ENCODE data around the gene SSX4. TPM values are rescaled to one million over a fixed set of nuclear protein-coding genes. Genes with fewer than 3 reads are reported as not detected.

Gene SSX4
- total RNA-seq, result not detected in 2 replicates

GRCh38 chrX:48383239-48383638 lies at the start of gene SSX4:
SSX4 (plus strand) TSS chrX:48383539; CDS start chrX:48384054, 515 bp downstream.

GRCh38 chrX:48356315-48357094 lies 26.8 kb upstream of the SSX4 start, which contains the start of gene SSX3:
SSX3 (minus strand) TSS chrX:48356703; CDS start chrX:48355249, 1,454 bp downstream.

GRCh38 chrX:48411860-48412259 lies 28.5 kb downstream of the SSX4 start, which contains the start of gene SSX4B:
SSX4B (minus strand) TSS chrX:48411960; CDS start chrX:48411372, 588 bp downstream.

Other genes with a start within 250 kb of the SSX4 start
- not detected in 2 replicates for gene SSX5, start 186.7 kb upstream of the SSX4 start, total RNA-seq
- not detected in 2 replicates for gene SSX1, start 128.1 kb upstream of the SSX4 start, total RNA-seq
- not detected in 2 replicates for gene SSX3, start 26.8 kb upstream of the SSX4 start, total RNA-seq
- not detected in 2 replicates for gene SSX4B, start 28.4 kb downstream of the SSX4 start, total RNA-seq
- 7.7 and 12.6 TPM in 2 replicates for gene SLC38A5, start 86.7 kb downstream of the SSX4 start, total RNA-seq
- gene FTSJ1, start 92.7 kb downstream of the SSX4 start, total RNA-seq, result 36.3 and 56.7 TPM in 2 replicates
- gene PORCN, start 125.5 kb downstream of the SSX4 start, total RNA-seq, result 12.3 and 25.0 TPM in 2 replicates
- gene EBP, start 138.3 kb downstream of the SSX4 start, total RNA-seq, result 35.2 and 87.9 TPM in 2 replicates
- gene TBC1D25, start 156.2 kb downstream of the SSX4 start, total RNA-seq, result 5.2 and 11.6 TPM in 2 replicates
- 174 and 295 TPM in 2 replicates for gene RBM3, start 190.9 kb downstream of the SSX4 start, total RNA-seq
- 73.4 and 102 TPM in 2 replicates for gene WDR13, start 214.0 kb downstream of the SSX4 start, total RNA-seq